Measurements from ENCODE around the gene BLVRB.

The BLVRB gene

DNA sequence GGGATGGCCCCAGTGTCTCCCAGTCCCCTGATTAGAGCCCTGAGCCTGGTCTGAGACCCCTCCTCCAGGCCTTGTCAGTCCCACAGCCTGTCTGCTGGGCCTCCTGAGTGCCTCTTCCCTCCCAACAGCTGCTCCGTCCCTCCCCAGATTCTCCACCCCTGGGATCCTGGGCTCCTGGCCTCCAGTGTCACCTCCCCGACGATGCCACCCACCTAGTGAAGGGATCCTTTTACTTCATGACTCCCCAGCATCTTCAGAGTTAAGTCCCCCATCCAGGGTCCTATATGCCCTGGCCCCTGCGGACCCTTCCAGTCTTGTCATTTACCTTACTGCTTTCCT lies 47.9 kb downstream of the BLVRB start:
- Histone ChIP-seq H3F3A (ENCODE audit: insufficient read depth, low read length) (no peaks in the 10 kb centered on the region), H2AFZ (ENCODE audit: low read length) (no peak overlapping the region), H4K20me1 (ENCODE audit: insufficient read depth, low read length) (no peaks in the 10 kb centered on the region), H3K4me2 (ENCODE audit: low read length) (no peak overlapping the region), H3K9ac (ENCODE audit: low read length) (no peak overlapping the region), H3K4me1 (ENCODE audit: insufficient read depth, low read length, severe bottlenecking) (peaks cover 39% of the 10 kb centered on the region), H3K9me3 (ENCODE audit: low read length) (no peaks in the 10 kb centered on the region), H3K79me2 (ENCODE audit: insufficient read depth, low read length) (no peaks in the 10 kb centered on the region), H3K27ac (ENCODE audit: low read depth, low read length, poor library complexity, severe bottlenecking) (peak overlapping the region; percentile 74), H3K4me3 (ENCODE audit: low read depth, low read length, poor library complexity, severe bottlenecking) (no peak overlapping the region), H3K36me3 (ENCODE audit: insufficient read depth, low read length) (peaks cover 4% of the 10 kb centered on the region; the same call in 1 of the 2 replicates), H3K9me2 (ENCODE audit: low read depth, low read length) (no peaks in the 10 kb centered on the region), H3K27me3 (ENCODE audit: insufficient read depth, low read length) (no peaks in the 10 kb centered on the region)
- TF ChIP-seq, protein P1, sequence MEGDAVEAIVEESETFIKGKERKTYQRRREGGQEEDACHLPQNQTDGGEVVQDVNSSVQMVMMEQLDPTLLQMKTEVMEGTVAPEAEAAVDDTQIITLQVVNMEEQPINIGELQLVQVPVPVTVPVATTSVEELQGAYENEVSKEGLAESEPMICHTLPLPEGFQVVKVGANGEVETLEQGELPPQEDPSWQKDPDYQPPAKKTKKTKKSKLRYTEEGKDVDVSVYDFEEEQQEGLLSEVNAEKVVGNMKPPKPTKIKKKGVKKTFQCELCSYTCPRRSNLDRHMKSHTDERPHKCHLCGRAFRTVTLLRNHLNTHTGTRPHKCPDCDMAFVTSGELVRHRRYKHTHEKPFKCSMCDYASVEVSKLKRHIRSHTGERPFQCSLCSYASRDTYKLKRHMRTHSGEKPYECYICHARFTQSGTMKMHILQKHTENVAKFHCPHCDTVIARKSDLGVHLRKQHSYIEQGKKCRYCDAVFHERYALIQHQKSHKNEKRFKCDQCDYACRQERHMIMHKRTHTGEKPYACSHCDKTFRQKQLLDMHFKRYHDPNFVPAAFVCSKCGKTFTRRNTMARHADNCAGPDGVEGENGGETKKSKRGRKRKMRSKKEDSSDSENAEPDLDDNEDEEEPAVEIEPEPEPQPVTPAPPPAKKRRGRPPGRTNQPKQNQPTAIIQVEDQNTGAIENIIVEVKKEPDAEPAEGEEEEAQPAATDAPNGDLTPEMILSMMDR (IDR thresholded peaks at IDR 0.05; ENCODE audit: low read length): no peak
- TF ChIP-seq EZH2 (IDR thresholded peaks at IDR 0.05; ENCODE audit: borderline replicate concordance, low read length): no peak

DNA sequence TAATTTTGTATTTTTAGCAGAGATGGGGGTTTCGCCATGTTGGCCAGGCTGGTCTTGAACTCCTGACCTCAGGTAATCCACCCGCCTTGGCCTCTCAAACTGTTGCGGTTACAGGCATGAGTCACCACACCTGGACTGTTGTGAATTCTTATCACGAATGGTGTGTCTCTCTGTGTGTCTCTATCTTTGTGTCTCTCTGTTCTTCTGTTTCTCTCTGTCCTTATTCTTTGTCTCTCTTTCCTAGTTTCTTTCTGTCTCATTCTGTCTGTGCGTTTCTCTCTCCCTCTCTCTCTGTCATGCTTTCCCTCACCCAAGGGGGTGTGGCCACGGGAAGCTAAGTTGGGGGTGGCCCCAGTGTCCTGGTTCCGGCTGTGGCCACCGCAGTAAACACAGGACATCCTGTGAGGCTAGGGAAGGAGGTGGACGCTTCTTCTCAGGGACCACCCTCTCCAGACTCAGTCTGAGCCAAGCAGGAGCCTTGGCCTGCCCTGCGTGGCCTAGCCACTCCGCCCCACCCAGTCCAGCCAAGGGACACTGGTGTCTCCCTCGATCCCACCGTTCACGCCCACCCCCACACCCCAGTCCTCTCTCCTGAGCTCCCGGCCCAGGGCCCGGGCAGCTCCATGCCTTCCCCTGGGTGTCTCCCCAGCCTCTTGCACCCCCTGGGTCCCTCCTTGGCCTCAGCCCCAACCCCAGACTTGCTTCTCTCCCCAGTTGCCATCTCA lies 48.5 kb downstream of the BLVRB start:
- Histone ChIP-seq H3K27ac (ENCODE audit: low read depth, low read length, poor library complexity, severe bottlenecking) (peak overlapping the region; percentile 74), H3K9me2 (ENCODE audit: low read depth, low read length) (no peaks in the 10 kb centered on the region), H3K27me3 (ENCODE audit: insufficient read depth, low read length) (no peaks in the 10 kb centered on the region), H3K79me2 (ENCODE audit: insufficient read depth, low read length) (no peaks in the 10 kb centered on the region), H3K9me3 (ENCODE audit: low read length) (no peaks in the 10 kb centered on the region), H3K9ac (ENCODE audit: low read length) (no peak overlapping the region; the same call in 1 of the 2 replicates), H3F3A (ENCODE audit: insufficient read depth, low read length) (no peaks in the 10 kb centered on the region), H3K4me2 (ENCODE audit: low read length) (no peak overlapping the region), H3K4me3 (ENCODE audit: low read depth, low read length, poor library complexity, severe bottlenecking) (no peak overlapping the region), H3K36me3 (ENCODE audit: insufficient read depth, low read length) (no peaks in the 10 kb centered on the region), H2AFZ (ENCODE audit: low read length) (no peak overlapping the region), H3K4me1 (ENCODE audit: insufficient read depth, low read length, severe bottlenecking) (peaks cover 45% of the 10 kb centered on the region), H4K20me1 (ENCODE audit: insufficient read depth, low read length) (no peaks in the 10 kb centered on the region)
- TF ChIP-seq, protein P1 (IDR thresholded peaks at IDR 0.05; ENCODE audit: low read length): no peak
- no peak for TF ChIP-seq EZH2 (IDR thresholded peaks at IDR 0.05; ENCODE audit: borderline replicate concordance, low read length)

DNA sequence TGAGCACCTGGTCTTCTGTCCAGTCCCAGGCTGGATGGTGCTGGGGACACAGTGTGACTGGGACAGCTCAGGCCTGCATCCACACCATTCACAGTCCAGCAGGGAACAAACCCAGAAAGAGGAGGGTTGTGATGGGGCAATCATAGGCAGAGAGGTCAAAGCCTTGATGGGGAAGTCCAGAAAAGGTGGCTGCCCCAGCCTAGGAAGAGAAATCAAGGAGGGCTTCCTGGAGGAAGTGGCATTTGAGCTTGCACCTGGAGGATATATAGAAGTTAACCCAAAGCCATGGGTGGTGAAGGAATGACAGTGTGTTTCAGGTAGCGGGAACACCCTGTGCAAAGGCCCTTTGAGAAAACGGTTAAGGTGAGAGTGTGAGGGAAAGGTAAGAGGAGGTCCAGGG lies 49.8 kb downstream of the BLVRB start:
- peak overlapping the region; percentile 74 for H3K27ac ChIP-seq (ENCODE audit: low read depth, low read length, poor library complexity, severe bottlenecking)

More for the DNA sequence above, 49.8 kb downstream of the BLVRB start:
- H3K27me3 ChIP-seq (ENCODE audit: insufficient read depth, low read length): no peaks in the 10 kb centered on the region
- no peaks in the 10 kb centered on the region for H3K79me2 ChIP-seq (ENCODE audit: insufficient read depth, low read length)
- no peak overlapping the region for H3K9ac ChIP-seq (ENCODE audit: low read length)
- no peaks in the 10 kb centered on the region for H4K20me1 ChIP-seq (ENCODE audit: insufficient read depth, low read length)
- no peaks in the 10 kb centered on the region for H3K9me3 ChIP-seq (ENCODE audit: low read length)
- no peaks in the 10 kb centered on the region for H3F3A ChIP-seq (ENCODE audit: insufficient read depth, low read length)
- peaks cover 49% of the 10 kb centered on the region for H3K4me1 ChIP-seq (ENCODE audit: insufficient read depth, low read length, severe bottlenecking)
- TF ChIP-seq, protein P1 (IDR thresholded peaks at IDR 0.05; ENCODE audit: low read length): no peak
- no peak for TF ChIP-seq EZH2 (IDR thresholded peaks at IDR 0.05; ENCODE audit: borderline replicate concordance, low read length)
- H3K9me2 ChIP-seq (ENCODE audit: low read depth, low read length): no peaks in the 10 kb centered on the region
- H3K36me3 ChIP-seq (ENCODE audit: insufficient read depth, low read length): no peaks in the 10 kb centered on the region
- H3K4me2 ChIP-seq (ENCODE audit: low read length): no peak overlapping the region
- no peak overlapping the region for H3K4me3 ChIP-seq (ENCODE audit: low read depth, low read length, poor library complexity, severe bottlenecking)
- H2AFZ ChIP-seq (ENCODE audit: low read length): no peak overlapping the region

Data from OCI-LY1 (cell line).